Inflammatory macrophage (primary cell): ENCODE results near the gene ARHGEF16.

Experiments used
- DNase-seq, 2 donors: peaks; one replicate each; pipeline ENCODE4 v3.0.0-alpha.2; 2020 to 2022

The ARHGEF16 gene

GRCh38 chr1:3503525-3503886 is 49.0 kb downstream of the ARHGEF16 start:
- no peak for DNase-seq

GRCh38 chr1:3504151-3504821 is 49.8 kb downstream of the ARHGEF16 start:
- peak; percentile 44 to 76 for DNase-seq

GRCh38 chr1:3504822-3505153 is 50.3 kb downstream of the ARHGEF16 start:
- DNase-seq = no peak

GRCh38 chr1:3505161-3505560 is 50.7 kb downstream of the ARHGEF16 start:
- no peak for DNase-seq

DNA sequence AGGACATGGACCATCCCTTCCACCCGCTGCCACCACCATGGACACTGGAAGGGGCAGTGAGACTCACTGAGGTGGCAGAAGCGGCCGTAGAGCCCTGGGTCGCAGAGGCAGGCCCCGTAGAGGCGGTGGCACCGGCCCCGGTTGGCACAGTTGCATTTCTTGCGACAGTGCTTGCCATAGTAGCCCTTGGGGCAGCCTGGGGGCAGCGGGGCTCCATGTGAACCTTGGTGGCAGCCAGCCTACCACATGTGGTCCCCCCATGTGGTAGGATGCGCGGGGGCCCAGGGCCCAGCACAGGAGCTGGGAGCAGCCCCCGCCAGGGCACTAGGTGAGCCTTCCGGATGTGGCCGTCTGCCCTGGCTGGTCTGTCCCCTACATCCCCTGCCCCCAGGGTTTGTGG is 51.6 kb downstream of the ARHGEF16 start:
- DNase-seq = no peak

DNA sequence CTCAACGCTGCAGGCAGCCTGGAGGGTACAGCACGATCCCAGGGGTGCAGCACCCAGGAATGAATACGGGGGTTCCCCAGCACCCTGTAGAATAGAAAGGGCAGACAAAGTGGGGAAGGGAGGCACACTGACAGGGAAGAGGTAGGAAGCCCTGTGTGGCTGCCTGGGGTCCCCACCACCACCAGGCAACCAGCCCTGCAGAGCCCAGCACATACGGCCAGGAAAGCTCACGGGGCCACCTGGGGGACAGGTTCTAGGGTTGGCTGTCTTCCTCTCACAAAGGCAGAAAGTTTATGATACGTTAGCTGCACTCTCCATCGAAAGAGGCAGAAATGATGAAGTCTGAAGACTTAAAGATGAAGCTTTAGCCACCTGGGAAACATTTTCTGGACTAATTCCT is 52.5 kb downstream of the ARHGEF16 start:
- no peak for DNase-seq

DNA sequence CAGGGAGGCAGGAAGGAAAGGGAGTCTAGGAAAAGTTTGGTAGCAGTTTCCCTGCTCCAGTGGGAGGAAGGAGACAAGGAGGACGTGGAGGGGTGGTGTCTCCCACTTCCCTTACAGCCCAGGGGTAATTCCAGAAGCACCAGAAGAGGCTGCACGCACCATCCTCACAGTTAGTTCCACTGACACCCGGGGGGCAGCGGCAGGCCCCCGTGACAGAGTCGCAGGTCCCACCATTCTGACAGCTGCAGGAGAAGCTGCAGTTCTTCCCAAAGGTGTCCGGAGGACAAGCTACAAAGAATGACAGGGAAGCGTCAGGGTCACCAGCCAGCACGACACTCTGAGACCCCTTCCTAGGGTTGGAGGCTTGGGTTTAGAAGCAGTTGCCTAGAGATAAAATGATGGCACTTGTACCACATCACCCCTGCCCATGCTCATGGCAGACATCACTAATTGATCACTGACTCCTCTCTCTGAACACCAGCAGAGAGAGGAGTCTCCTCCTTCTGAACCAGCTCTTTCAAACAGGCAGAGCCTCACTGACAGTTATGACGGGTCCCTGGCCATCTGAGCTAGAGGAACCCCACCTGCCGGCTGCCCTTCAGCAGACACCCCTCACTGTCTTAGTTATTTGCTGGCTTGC is 53.3 kb downstream of the ARHGEF16 start:
- DNase-seq = no peak

GRCh38 chr1:3508757-3509415 is 54.4 kb downstream of the ARHGEF16 start:
- no peak for DNase-seq

DNA sequence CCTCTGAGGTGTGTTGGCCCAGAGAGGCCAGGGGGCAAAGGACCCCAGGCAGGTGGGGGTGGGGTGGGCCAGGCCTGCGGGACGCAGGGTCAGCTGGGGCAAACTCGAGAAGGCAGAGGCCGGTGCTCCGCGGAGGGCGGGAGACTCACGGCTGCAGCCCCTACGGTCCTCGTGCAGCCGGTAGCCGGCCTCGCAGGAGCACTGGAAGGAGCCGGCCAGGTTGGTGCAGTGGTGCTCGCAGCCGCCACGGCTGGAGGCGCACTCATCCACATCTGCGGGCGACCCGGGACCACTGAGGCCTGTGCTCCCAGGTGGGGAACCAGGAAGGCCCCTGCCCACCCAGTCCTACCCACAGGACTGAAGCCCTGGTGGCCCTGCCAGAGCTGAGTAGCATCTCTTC is 55.3 kb downstream of the ARHGEF16 start:
- no peak for DNase-seq

DNA sequence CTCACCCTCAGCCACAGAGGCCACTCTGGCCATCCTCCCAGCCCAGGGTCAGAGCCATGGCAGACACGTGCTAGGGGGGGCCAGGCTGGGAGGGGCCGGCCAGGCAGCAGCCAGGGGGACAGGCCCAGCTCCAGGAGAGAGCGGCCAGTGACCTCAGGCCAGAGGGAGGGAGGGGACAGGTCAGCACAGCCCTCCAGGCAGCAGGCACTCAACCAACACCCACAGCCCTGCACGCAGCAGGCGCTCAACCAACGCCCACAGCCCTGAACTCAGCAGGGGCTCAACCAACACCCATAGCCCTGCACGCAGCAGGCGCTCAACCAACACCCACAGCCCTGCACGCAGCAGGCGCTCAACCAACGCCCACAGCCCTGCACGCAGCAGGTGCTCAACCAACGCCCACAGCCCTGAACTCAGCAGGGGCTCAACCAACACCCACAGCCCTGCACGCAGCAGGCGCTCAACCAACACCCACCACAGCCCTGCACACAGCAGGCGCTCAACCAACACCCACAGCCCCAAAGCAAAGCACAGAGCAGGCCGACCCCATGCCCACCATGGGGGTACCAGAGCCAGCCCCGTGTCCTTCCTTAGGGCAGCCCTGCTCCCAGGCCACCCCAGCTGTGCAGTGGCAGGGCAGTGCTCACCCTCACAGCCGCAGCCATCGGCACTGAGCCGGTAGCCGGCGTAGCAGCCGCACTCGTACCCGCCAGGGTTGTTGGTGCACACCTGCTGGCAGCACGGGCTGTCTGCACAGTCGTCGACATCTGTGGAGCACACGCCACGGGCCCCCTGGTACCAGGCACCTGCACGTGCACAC is 55.9 kb downstream of the ARHGEF16 start:
- DNase-seq = no peak

GRCh38 chr1:3510956-3511250 is 56.4 kb downstream of the ARHGEF16 start:
- DNase-seq = no peak

DNA sequence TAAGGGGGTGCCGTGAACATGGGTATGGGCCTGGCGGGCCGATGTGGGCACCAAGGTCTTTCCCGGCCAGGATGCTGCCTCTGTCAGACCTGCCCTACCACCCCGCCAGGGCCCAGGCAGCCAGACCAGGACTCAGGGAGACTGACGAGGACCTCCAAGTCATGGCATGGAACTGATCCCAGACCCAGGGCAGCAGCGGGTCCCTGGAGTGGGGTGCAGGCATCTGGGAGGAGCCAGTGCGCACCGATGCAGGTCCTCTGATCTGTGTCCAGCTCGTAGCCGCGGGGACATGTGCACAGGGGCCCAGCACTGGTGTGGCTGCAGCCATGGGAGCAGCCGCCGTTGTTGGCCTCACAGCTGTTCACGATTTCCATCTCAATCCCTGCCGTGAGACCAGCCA is 56.8 kb downstream of the ARHGEF16 start:
- no peak for DNase-seq

DNA sequence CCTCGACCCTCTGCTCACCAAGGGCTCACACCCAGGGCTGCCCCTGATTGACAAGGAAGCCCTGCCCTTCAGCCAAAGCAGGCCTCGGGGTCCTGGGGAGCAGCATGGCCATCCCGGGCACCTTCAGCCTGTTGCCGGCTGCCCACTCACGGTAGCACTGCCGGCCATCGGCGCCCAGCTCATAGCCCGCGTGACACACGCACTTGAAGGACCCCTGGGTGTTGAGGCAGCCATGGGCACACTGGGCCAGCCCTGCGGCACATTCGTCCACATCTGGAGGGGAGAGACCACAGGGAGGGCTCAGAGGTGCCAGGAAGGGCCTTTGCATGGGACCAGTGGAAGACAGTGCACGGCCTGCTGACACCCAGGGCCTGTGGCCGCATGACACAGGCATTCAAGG is 57.4 kb downstream of the ARHGEF16 start:
- no peak for DNase-seq

- DNase-seq = no peak
Measured at GRCh38 chr1:3514404-3514803, 59.9 kb downstream of the ARHGEF16 start.

DNA sequence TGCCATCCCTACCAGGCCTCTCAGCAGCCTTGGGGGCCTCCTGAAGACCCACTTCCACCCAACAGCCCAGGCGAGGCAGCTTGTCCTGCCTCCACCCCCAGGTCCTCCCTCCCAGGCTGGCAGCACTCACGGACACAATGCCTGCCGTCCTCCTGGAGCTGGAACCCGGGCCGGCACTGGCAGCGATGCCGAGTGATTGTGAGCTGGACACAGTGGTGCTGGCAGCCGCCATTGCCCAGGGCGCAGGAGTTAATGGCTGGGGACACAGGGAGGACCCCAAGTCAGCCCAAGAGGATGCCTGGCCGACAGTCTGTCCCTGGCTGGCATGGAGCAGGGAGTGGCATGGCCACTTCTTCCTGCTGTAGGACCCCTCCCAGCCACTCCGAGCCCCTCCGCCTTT is 60.8 kb downstream of the ARHGEF16 start:
- DNase-seq = no peak

GRCh38 chr1:3515774-3516480 is 61.5 kb downstream of the ARHGEF16 start:
- DNase-seq = no peak

DNA sequence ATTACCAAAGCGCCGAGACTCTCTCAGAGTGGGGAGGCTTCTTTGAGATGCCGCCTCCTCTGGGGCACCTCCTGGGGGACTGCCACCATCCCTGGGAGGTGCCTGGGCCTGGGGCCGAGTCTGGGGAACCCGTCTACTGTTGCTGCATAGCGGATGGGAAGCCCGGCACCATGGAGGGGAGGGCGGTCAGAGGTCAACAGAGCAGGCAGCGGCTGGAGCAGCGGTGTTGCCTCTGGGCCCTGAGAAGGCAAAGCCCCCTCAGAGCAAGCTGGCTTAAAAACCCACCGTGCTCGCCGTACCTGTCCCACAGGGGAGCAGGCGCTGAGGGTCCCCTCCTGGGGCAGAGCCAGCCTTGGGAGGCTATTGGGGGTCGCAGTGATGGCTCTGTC is 62.0 kb downstream of the ARHGEF16 start:
- no peak for DNase-seq

DNA sequence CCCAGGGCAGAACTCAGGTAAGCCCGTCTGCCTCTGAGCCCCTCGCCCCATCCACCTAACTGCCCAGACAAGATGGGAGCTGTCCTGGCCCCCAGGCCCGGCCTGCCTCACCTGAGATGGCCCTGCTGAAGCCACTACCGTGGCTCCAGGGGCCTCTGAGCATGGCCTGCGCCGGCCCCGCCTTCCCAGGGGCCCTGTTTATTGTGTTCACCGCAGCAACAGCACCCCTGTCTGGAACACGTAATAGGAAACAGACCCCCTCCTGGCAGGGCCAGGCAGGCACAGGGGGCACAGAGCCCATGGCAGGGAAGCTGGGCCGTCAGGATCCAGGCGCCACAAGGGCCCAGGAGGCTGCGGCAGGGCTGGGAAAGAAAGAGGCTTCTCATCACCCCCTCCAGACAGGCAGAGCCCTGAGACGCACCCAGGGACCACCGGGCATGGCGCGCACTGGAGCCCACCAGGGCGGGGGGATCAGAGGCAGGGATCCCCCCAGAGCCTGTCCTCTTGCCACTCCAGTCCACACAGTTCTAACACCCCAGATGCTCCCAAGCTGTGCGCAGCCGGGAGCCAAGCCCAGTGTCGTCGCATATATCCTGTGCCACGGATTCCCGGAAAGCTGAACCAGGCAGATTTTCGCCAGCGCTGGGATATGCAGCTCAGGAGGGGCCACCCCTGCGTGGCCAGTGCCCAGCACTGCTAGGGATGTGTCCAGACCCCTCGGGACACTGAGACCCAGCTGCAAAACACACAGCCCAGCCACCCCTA is 62.6 kb downstream of the ARHGEF16 start:
- no peak for DNase-seq

GRCh38 chr1:3518256-3518655 is 63.8 kb downstream of the ARHGEF16 start:
- DNase-seq = no peak

GRCh38 chr1:3518756-3519155 is 64.3 kb downstream of the ARHGEF16 start:
- no peak for DNase-seq

GRCh38 chr1:3519301-3519885 is 64.9 kb downstream of the ARHGEF16 start:
- DNase-seq = no peak
